Lung (tissue), 12 donors: ENCODE data around the gene RADX. TPM values are rescaled to one million over a fixed set of nuclear protein-coding genes. Genes with fewer than 3 reads are reported as not detected.

Experiments
- ATAC-seq: fragments of 200-7000 bp; cut with Tn5 transposase; one replicate; pipeline ENCODE4 v1.9.1; 2020; ENCODE audit warnings: moderate number of reproducible peaks; ENCODE audit not compliant: insufficient read depth, low FRiP score
- DNase-seq, 3 donors: peaks; one replicate each; pipeline ENCODE4 v3.0.0-alpha.2; 2013 to 2017
- H3K27ac ChIP-seq, 2 donors: one replicate each; pipeline ENCODE4 v1.5.1; 2013; ENCODE audit warnings: mild to moderate bottlenecking in 2 of 2, moderate library complexity in 2 of 2, control low read depth in 1 of 2, inconsistent platforms in 1 of 2, low read depth in 1 of 2, low read length in 1 of 2
- H3K27me3 ChIP-seq, 3 donors: one replicate each; pipeline ENCODE4 v1.5.1; 2013; ENCODE audit warnings: low read length in 2 of 3; ENCODE audit not compliant: control insufficient read depth in 3 of 3, insufficient read depth in 3 of 3
- H3K36me3 ChIP-seq, 4 donors: one replicate each; pipeline ENCODE4 v1.5.1; 2013; ENCODE audit warnings: low read length in 4 of 4, mild to moderate bottlenecking in 1 of 4, moderate library complexity in 1 of 4; ENCODE audit not compliant: control insufficient read depth in 4 of 4, insufficient read depth in 4 of 4
- H3K4me1 ChIP-seq, 5 donors: one replicate each; pipeline ENCODE4 v1.5.1; 2013; ENCODE audit warnings: low read length in 5 of 5, mild to moderate bottlenecking in 2 of 5, moderate library complexity in 1 of 5; ENCODE audit not compliant: control insufficient read depth in 5 of 5, insufficient read depth in 5 of 5
- H3K4me3 ChIP-seq: one replicate; pipeline ENCODE4 v1.5.1; 2013; ENCODE audit warnings: mild to moderate bottlenecking, control low read depth, moderate library complexity
- H3K9ac ChIP-seq, 2 donors: one replicate each; pipeline ENCODE4 v1.5.1; 2013; ENCODE audit warnings: low read length in 2 of 2, control low read depth in 1 of 2; ENCODE audit not compliant: insufficient read depth in 1 of 2
- H3K9me3 ChIP-seq, 4 donors: one replicate each; pipeline ENCODE4 v1.5.1; 2013; ENCODE audit warnings: low read length in 3 of 4, mild to moderate bottlenecking in 1 of 4, moderate library complexity in 1 of 4; ENCODE audit not compliant: control insufficient read depth in 4 of 4, insufficient read depth in 3 of 4
- CTCF ChIP-seq: IDR thresholded peaks from 2 replicates; pipeline ENCODE4 v1.5.1; 2012; ENCODE audit warnings: mild to moderate bottlenecking; ENCODE audit errors: control extremely low read depth, extremely low read depth
- WGBS, 2 donors: extraction: QIAGEN DNeasy Blood & Tissue Kit; methylation state at CpG; one replicate each; pipeline ENCODE4 v1.1.7; 2013; 5-methylcytosine and 5-hydroxymethylcytosine counted together
- polyA plus RNA-seq, 2 donors: library from polyadenylated mRNA; stranded (reverse); fragments of 200-250 nt; gene quantifications; one replicate each; pipeline ENCODE4 v1.2.1, GENCODE V29; 2013
- total RNA-seq, 2 donors: library from RNA; depleted of rRNA in 1 of 2; stranded (reverse); fragments of >200 nt in 1 of 2; gene quantifications; one replicate each; pipeline ENCODE4 v1.2.1, GENCODE V29; 2014 to 2021
- donor health status: control.
- donor health status: control.
- donor health status: Bipolar disorder and iron deficiency.
- donor health status: healthy.
- donor health status: DM: yes; HTN: yes; CAD: no.

The RADX gene
- total and polyA plus RNA-seq, 4 donors = 2.6 to 9.2 (median 5.7) TPM

DNA sequence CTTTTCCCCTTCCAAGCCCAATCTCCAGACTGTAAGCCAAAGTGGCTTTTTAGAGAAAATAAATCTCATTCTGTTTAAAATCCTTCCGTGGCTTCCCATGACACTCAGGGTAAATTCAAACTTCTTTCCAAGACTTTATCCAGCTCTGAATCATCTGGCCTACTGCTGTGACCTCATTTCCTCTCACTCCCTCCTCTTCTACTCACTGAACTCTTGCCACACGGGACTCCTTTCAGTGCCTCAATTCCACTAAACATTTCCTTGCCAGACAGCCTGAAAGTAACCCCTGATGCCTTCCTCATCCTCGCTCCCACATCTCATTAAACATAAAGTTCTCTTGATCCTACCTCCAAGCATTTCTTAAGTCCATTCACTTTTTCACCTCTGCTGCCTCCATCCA, 86.9 kb downstream of the RADX start:
- Histone ChIP-seq H3K27me3 (peaks cover 0 to 46% (median 13%) of the 10 kb centered on the region in 3 donors), H3K36me3 (no peaks in the 10 kb centered on the region), H3K4me1 (no peaks in the 10 kb centered on the region), H3K4me3 (no peak overlapping the region), H3K9ac (no peak overlapping the region), H3K9me3 (no peaks in the 10 kb centered on the region), H3K27ac (no peak overlapping the region)
- WGBS, 2 donors = 60 to 91% methylated on average over 3 of the region's 3 CpGs
- DNase-seq = no peak
- no peak for TF ChIP-seq CTCF
- no peak for ATAC-seq

- H3K27ac ChIP-seq = no peak overlapping the region
- H3K9ac ChIP-seq = no peak overlapping the region
- no peaks in the 10 kb centered on the region for H3K4me1 ChIP-seq
- no peak overlapping the region for H3K4me3 ChIP-seq
- no peak for DNase-seq
- peaks cover 0 to 32% (median 12%) of the 10 kb centered on the region in 3 donors for H3K27me3 ChIP-seq
- ATAC-seq = no peak
- no peak for TF ChIP-seq CTCF
- 65 to 81% methylated on average over 1 of the region's 1 CpG for WGBS, 2 donors
- no peaks in the 10 kb centered on the region for H3K36me3 ChIP-seq
- no peaks in the 10 kb centered on the region for H3K9me3 ChIP-seq
Observed at GRCh38 chrX:106702636-106703035, 90.9 kb downstream of the RADX start.

DNA sequence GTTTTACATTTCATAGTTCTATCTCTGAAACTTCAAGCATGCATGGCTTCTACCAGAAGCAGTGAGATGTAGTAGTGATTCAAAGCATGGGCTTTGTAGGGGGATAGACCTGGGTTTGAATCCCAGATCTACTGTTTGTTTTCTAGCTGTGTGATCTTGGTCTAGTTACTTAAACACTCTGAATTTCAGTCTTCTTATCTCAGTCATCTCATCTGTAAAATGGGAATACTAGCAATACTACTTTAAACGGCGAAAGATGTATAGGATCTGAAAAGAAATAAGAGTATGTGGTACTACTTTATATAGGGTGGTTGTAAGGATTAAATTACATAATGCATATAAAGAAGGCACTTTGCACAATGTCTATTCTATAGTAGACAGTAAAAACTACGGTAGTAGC, 94.7 kb downstream of the RADX start:
- DNase-seq (no peak), ATAC-seq (no peak)
- Histone ChIP-seq H3K9me3 (no peaks in the 10 kb centered on the region), H3K9ac (no peak overlapping the region), H3K36me3 (no peaks in the 10 kb centered on the region), H3K27me3 (peaks cover 0 to 24% (median 10%) of the 10 kb centered on the region in 3 donors), H3K4me3 (no peak overlapping the region), H3K4me1 (no peaks in the 10 kb centered on the region), H3K27ac (no peak overlapping the region)
- 91 to 96% methylated on average over 3 of the region's 3 CpGs for WGBS, 2 donors
- no peak for TF ChIP-seq CTCF
